GM23338 (cell line): Measurements from ENCODE around the gene ALCAM. TPM values are rescaled to one million over a fixed set of nuclear protein-coding genes. Genes with fewer than 3 reads are reported as not detected.

Source experiments
- CREB1 ChIP-seq: fragments of 250-450 bp; sonication (Bioruptor Pico); IDR thresholded peaks from 2 replicates; pipeline ENCODE4 v1.5.0; 2020; ENCODE audit warnings: low read depth, mild to moderate bottlenecking, moderate library complexity
- CTCF ChIP-seq, 2 experiments: fragments of 200-600 bp in 1 of 2; sonication (generic) in 1 of 2; conservative IDR thresholded peaks; 2 replicates each; pipeline versions ENCODE4 v1.5.1 to v1.6.1; 2016 to 2017; ENCODE audit warnings: antibody characterized with exemption in 2 of 2, low read depth in 2 of 2, mild to moderate bottlenecking in 2 of 2, moderate library complexity in 1 of 2
- EZH2 ChIP-seq: fragments of 200-600 bp; sonication (generic); IDR thresholded peaks from one replicate; pipeline ENCODE4 v1.8.0; 2017; ENCODE audit warnings: antibody characterized with exemption, mild to moderate bottlenecking, low read depth; ENCODE audit not compliant: unreplicated experiment
- POLR2AphosphoS5 ChIP-seq: IDR thresholded peaks from 2 replicates; pipeline ENCODE4 v1.6.1; 2016; ENCODE audit warnings: antibody characterized with exemption, low read depth
- REST ChIP-seq: IDR thresholded peaks from one replicate; pipeline ENCODE4 v1.6.1; 2018; ENCODE audit warnings: antibody characterized with exemption; ENCODE audit not compliant: unreplicated experiment
- ZNF462 ChIP-seq: fragments of 250-450 bp; sonication (Bioruptor Pico); IDR thresholded peaks from 2 replicates; pipeline ENCODE4 v1.5.0; 2020; ENCODE audit warnings: mild to moderate bottlenecking, moderate library complexity
- polyA plus RNA-seq: library from polyadenylated mRNA; unstranded; fragments of >200 nt; fragmentation: Nextera tagmentation; extraction: Ambion mirVana; gene quantifications from 2 replicates; pipeline ENCODE4 v1.2.1, GENCODE V29; 2016
- total RNA-seq: library from RNA; depleted of rRNA; stranded (reverse); fragments of >200 nt; shearing (Covaris generic); gene quantifications from 2 replicates; pipeline ENCODE4 v1.2.3, GENCODE V29; 2014

ALCAM gene
- total and polyA plus RNA-seq, 2 experiments from 2014 or later = 11.3 to 36.0 TPM

GRCh38 chr3:105473521-105474223 lies 107.0 kb downstream of the ALCAM start (continued):
- TF ChIP-seq ZNF462 (CRISPR knock-in tag) (no peak), CREB1 (CRISPR knock-in tag) (no peak), REST (no peak), CTCF (conservative IDR thresholded peaks at IDR 0.05; ENCODE audit: low read depth in 2 of 2) (no peak), POLR2AphosphoS5 (no peak), EZH2 (no peak)
